Dendritic cell treated with granulocyte-macrophage colony-stimulating factor and Interleukin-4, amounts not matched to agents 40 ng/mL and 50 ng/mL, for 4 days (primary cell): ENCODE measurements around the gene DNAH7.

ENCODE experiments used
- H3K27ac Mint-ChIP-seq: one replicate; pipeline ENCODE4 v1.8.0; 2022; ENCODE audit warnings: mild to moderate bottlenecking, mixed read lengths
- H3K27me3 Mint-ChIP-seq: one replicate; pipeline ENCODE4 v1.8.0; 2022; ENCODE audit warnings: mild to moderate bottlenecking, mixed read lengths
- H3K36me3 Mint-ChIP-seq: one replicate; pipeline ENCODE4 v1.8.0; 2022; ENCODE audit warnings: low read depth, mixed read lengths
- H3K4me1 Mint-ChIP-seq: one replicate; pipeline ENCODE4 v1.8.0; 2022; ENCODE audit warnings: low read depth, mixed read lengths
- H3K4me3 Mint-ChIP-seq: one replicate; pipeline ENCODE4 v1.8.0; 2022; ENCODE audit warnings: mild to moderate bottlenecking, moderate library complexity, mixed read lengths
- H3K9me3 Mint-ChIP-seq: one replicate; pipeline ENCODE4 v1.8.0; 2022; ENCODE audit warnings: mixed read lengths
- intact Hi-C: fragments of 100-400 bp; cut with micrococcal nuclease; formaldehyde crosslinking; loops from one replicate; pipeline ENCODE4 v1.15.0; 2022

The DNAH7 gene

GRCh38 chr2:195909926-195910325 lies 158.7 kb downstream of the DNAH7 start:
- no peaks in the 10 kb centered on the region for H3K27me3 Mint-ChIP-seq
- intact Hi-C loops: no loop called here
- no peak overlapping the region for H3K4me3 Mint-ChIP-seq
- H3K9me3 Mint-ChIP-seq: peaks cover 9% of the 10 kb centered on the region
- no peaks in the 10 kb centered on the region for H3K4me1 Mint-ChIP-seq
- no peaks in the 10 kb centered on the region for H3K36me3 Mint-ChIP-seq
- H3K27ac Mint-ChIP-seq: no peak overlapping the region

DNA sequence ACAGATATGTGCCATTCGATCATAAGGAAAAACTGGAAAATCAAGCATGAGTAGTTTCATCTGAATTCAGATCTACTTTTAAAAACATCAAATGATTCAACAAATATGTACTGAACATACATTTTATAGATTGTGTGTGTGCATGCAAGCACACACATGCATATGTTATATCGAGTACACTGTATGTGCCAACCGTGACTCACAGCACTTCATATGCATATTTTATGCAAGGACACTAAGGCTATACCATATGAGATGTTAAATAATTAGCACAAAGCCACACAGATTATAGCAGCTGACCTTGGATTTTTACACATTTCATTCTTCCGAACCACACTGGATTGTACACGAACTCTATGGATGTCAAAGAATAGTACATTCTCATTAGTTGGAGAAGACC lies 161.2 kb downstream of the DNAH7 start:
- Mint-ChIP-seq H3K9me3 (peaks cover 9% of the 10 kb centered on the region), H3K27me3 (no peaks in the 10 kb centered on the region), H3K4me3 (no peak overlapping the region), H3K27ac (no peak overlapping the region), H3K4me1 (no peaks in the 10 kb centered on the region), H3K36me3 (no peaks in the 10 kb centered on the region)
- intact Hi-C loops: no loop called here

GRCh38 chr2:195903956-195904355 lies 164.7 kb downstream of the DNAH7 start:
- Mint-ChIP-seq H3K4me1 (no peaks in the 10 kb centered on the region), H3K4me3 (no peak overlapping the region), H3K27ac (no peak overlapping the region), H3K27me3 (no peaks in the 10 kb centered on the region), H3K36me3 (no peaks in the 10 kb centered on the region), H3K9me3 (peaks cover 9% of the 10 kb centered on the region)
- intact Hi-C loops: no loop called here

- Mint-ChIP-seq H3K27ac (no peak overlapping the region), H3K4me1 (no peaks in the 10 kb centered on the region), H3K9me3 (peaks cover under 1% of the 10 kb centered on the region), H3K36me3 (no peaks in the 10 kb centered on the region), H3K4me3 (no peak overlapping the region), H3K27me3 (no peaks in the 10 kb centered on the region)
- intact Hi-C loops: no loop called here
Observed at GRCh38 chr2:195902857-195903256, 165.8 kb downstream of the DNAH7 start.

DNA sequence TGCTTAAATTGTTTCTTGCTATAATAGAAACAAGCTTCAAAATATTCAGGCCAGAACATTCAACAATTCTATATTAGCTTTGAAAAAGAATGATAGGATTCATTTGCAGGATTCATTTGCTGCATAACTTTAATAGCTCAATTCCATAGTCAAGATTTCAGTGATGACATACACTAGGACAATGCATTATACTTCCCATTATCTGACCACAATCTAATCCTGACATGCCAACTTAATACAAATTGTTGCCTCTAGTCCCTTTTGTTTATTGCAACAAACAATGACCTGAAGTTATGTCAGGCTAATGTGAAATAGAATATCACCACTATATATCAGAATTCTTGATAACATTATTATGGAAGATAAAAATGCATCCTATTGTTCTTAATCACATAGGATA lies 169.4 kb downstream of the DNAH7 start:
- Mint-ChIP-seq H3K4me3 (no peak overlapping the region), H3K9me3 (no peaks in the 10 kb centered on the region), H3K27me3 (no peaks in the 10 kb centered on the region), H3K36me3 (no peaks in the 10 kb centered on the region), H3K27ac (no peak overlapping the region), H3K4me1 (no peaks in the 10 kb centered on the region)
- intact Hi-C loops: no loop called here

DNA sequence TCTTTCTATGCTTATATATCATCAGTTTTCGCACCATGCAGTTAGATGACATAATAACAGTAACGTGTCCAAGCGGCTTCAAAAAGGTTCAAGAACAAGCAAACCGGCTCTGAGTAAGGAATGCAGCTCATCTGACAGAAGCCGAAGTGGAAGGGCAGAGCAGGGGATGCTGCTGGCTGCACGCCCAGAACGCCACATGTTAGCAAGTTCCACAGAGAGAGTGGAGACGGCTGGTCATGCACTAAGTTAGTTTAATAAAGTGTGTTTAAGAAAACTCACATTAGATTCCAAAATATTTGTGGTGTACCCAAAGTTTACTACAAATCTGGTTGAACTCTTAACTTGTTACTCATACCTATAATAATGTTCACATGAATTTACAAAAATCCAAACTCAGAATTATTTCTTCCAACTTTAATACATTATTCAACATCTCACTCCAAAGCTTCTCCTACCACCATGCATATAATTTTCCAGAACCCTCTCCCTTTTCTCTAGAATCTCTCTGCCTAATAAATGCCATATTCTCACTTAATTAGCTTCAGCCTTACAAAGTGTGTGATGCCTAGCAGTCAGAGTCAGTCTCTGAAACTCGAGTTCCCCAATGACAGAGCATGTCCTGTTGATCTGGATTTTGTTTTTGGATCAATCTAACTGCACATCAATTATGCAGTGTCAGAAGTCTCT lies 170.0 kb downstream of the DNAH7 start:
- H3K27me3 Mint-ChIP-seq: no peaks in the 10 kb centered on the region
- intact Hi-C loops: no loop called here
- H3K36me3 Mint-ChIP-seq: no peaks in the 10 kb centered on the region
- H3K4me3 Mint-ChIP-seq: no peak overlapping the region
- H3K4me1 Mint-ChIP-seq: no peaks in the 10 kb centered on the region
- no peaks in the 10 kb centered on the region for H3K9me3 Mint-ChIP-seq
- no peak overlapping the region for H3K27ac Mint-ChIP-seq

DNA sequence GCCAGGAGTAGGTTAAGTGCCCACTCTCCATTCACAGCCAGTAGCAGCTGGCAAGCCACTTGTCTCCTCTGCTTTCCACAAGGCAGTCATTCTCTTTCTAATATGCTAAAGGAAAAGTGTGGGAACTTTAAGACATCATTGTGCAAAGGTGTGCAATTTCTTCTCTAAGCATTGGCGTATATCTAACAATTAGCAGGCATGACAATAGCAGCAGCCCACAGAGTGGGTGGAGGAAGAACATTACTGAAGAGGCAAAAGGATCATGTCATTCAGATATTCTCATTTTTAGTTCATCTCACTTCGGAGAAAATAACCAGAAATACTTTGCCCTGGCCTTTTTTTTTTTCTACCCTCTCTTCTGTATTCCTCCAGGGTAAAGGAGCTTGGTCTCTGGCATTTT lies 177.6 kb downstream of the DNAH7 start:
- Mint-ChIP-seq H3K4me3 (no peak overlapping the region), H3K4me1 (no peaks in the 10 kb centered on the region), H3K27ac (no peak overlapping the region), H3K36me3 (no peaks in the 10 kb centered on the region), H3K9me3 (no peaks in the 10 kb centered on the region), H3K27me3 (no peaks in the 10 kb centered on the region)
- intact Hi-C loops: no loop called here

GRCh38 chr2:195879153-195879552 lies 189.5 kb downstream of the DNAH7 start:
- Mint-ChIP-seq H3K27ac (no peak overlapping the region), H3K9me3 (no peaks in the 10 kb centered on the region), H3K4me3 (no peak overlapping the region), H3K36me3 (no peaks in the 10 kb centered on the region), H3K27me3 (no peaks in the 10 kb centered on the region), H3K4me1 (no peaks in the 10 kb centered on the region)
- intact Hi-C loops: no loop called here

DNA sequence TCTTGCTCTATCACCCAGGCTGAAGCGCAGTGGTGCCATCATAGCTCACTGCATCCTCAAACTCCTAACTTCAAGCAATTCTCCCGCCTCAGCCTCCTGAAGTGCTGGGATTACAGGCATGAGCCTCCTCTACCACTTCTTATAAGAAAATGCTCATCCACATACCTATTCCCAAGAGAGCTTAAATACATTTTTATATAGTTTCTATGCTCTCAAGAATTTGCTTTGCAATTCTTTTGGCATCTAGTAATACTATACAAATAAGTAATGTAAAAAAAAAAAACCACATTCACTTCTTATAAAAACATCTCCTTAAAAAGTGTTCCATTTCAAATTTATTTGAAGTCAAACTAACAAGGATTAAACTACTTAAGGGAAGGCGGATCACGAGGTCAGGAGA lies 197.3 kb downstream of the DNAH7 start:
- Mint-ChIP-seq H3K27ac (no peak overlapping the region), H3K27me3 (no peaks in the 10 kb centered on the region), H3K36me3 (no peaks in the 10 kb centered on the region), H3K4me3 (no peak overlapping the region), H3K9me3 (no peaks in the 10 kb centered on the region), H3K4me1 (no peaks in the 10 kb centered on the region)
- intact Hi-C loops: no loop called here

GRCh38 chr2:195864316-195864715 lies 204.3 kb downstream of the DNAH7 start:
- H3K4me3 Mint-ChIP-seq: no peak overlapping the region
- no peaks in the 10 kb centered on the region for H3K27me3 Mint-ChIP-seq
- no peak overlapping the region for H3K27ac Mint-ChIP-seq
- intact Hi-C loops: no loop called here
- H3K4me1 Mint-ChIP-seq: peaks cover 9% of the 10 kb centered on the region
- no peaks in the 10 kb centered on the region for H3K36me3 Mint-ChIP-seq
- peaks cover 11% of the 10 kb centered on the region for H3K9me3 Mint-ChIP-seq

DNA sequence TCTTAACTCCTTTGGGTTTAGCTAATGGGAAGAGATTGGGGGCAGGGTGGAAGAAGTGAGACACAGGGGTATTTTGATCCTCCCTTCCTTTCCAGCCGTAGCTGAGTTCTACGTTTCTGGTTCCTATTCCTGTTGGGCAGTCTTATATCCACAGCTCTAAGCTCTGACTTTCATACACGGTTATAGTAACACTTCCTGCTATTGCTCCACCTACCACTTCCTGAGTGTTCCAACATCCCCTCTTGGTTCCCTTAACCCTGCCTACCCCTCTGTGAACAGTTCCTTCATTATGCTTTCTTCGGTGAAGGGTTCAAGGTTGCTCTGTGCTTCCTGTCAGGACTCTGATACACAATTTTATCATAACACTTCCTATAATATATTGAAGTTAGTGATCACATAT lies 205.1 kb downstream of the DNAH7 start:
- Mint-ChIP-seq H3K36me3 (no peaks in the 10 kb centered on the region), H3K27ac (no peak overlapping the region), H3K9me3 (peaks cover 11% of the 10 kb centered on the region), H3K4me1 (peaks cover 9% of the 10 kb centered on the region), H3K27me3 (no peaks in the 10 kb centered on the region), H3K4me3 (no peak overlapping the region)
- intact Hi-C loops: no loop called here

- no peaks in the 10 kb centered on the region for H3K36me3 Mint-ChIP-seq
- H3K27ac Mint-ChIP-seq: no peak overlapping the region
- H3K27me3 Mint-ChIP-seq: no peaks in the 10 kb centered on the region
- peaks cover 9% of the 10 kb centered on the region for H3K4me1 Mint-ChIP-seq
- peaks cover 11% of the 10 kb centered on the region for H3K9me3 Mint-ChIP-seq
- H3K4me3 Mint-ChIP-seq: no peak overlapping the region
- intact Hi-C loops: no loop called here
Observed at GRCh38 chr2:195863121-195863520, 205.5 kb downstream of the DNAH7 start.

DNA sequence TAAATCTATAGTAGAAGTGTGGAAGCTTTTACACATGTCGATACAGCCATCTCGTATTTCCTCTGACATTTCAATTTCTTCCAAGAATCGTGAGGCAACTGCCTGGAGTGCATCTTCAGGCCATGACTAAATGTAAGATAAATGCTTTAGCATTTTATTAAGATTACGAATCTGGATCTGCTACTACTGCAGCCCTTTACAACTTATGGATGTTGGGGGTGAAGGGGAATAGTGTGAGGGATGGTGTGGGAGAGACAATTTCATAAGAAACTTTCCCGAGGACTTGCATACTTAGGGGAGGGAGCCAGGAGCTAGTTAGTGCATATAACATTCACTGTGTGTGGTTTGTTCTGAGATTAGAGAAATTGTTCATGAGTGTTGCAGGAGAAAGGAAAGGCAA lies 206.8 kb downstream of the DNAH7 start:
- Mint-ChIP-seq H3K4me1 (peaks cover 9% of the 10 kb centered on the region), H3K27ac (no peak overlapping the region), H3K27me3 (no peaks in the 10 kb centered on the region), H3K9me3 (peaks cover 11% of the 10 kb centered on the region), H3K4me3 (no peak overlapping the region), H3K36me3 (no peaks in the 10 kb centered on the region)
- intact Hi-C loops: no loop called here

DNA sequence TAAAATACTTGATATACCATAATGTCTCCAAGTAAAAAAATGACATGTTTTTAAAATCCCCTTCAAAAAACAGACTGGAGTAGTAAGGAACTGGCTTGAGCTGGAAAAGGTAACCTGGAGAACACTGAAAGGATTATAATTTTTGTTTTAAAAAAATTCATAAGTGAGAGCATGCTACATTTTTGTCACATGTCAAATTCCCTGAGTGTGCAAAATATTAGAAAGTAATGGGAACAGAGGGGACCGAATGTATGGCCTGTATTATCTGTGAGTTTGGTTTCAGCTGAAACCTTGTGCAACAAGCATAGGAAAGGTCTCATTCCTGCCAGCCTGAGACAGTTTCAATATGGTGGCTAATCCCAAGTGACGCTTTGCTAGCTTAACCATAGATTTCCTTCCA lies 209.1 kb downstream of the DNAH7 start:
- intact Hi-C loops: no loop called here
- Mint-ChIP-seq H3K4me1 (peaks cover 9% of the 10 kb centered on the region), H3K4me3 (no peak overlapping the region), H3K27ac (no peak overlapping the region), H3K9me3 (peaks cover 11% of the 10 kb centered on the region), H3K27me3 (no peaks in the 10 kb centered on the region), H3K36me3 (no peaks in the 10 kb centered on the region)

GRCh38 chr2:195857132-195857531 lies 211.5 kb downstream of the DNAH7 start:
- Mint-ChIP-seq H3K4me3 (no peak overlapping the region), H3K27ac (no peak overlapping the region), H3K4me1 (no peaks in the 10 kb centered on the region), H3K27me3 (no peaks in the 10 kb centered on the region), H3K9me3 (no peaks in the 10 kb centered on the region), H3K36me3 (no peaks in the 10 kb centered on the region)
- intact Hi-C loops: no loop called here
